ENCODE data around the gene ARID5B. TPM values are rescaled to one million over a fixed set of nuclear protein-coding genes. Genes with fewer than 3 reads are reported as not detected.

ARID5B gene
- total RNA-seq, 1 experiment from 2014 or later: 12.4 TPM

GRCh38 chr10:62000037-62000603 is 98.6 kb downstream of the ARID5B start:
- DNase-seq (ENCODE audit: low spot score): no peak
- in situ Hi-C loops (cut with HindIII; ENCODE audit: low sequenced_read_pairs): no loop called here

- in situ Hi-C loops (cut with HindIII; ENCODE audit: low sequenced_read_pairs): no loop called here
Observed at GRCh38 chr10:62000726-62001125, 99.2 kb downstream of the ARID5B start.

GRCh38 chr10:62001898-62002297 is 100.4 kb downstream of the ARID5B start:
- in situ Hi-C loops (cut with HindIII; ENCODE audit: low sequenced_read_pairs): no loop called here
- no peak for DNase-seq (ENCODE audit: low spot score)

More at GRCh38 chr10:62000726-62001125, 99.2 kb downstream of the ARID5B start:
- DNase-seq (ENCODE audit: low spot score): no peak

GRCh38 chr10:62002753-62003152 is 101.3 kb downstream of the ARID5B start:
- in situ Hi-C loops (cut with HindIII; ENCODE audit: low sequenced_read_pairs): no loop called here
- DNase-seq (ENCODE audit: low spot score): no peak

GRCh38 chr10:62004042-62004441 is 102.5 kb downstream of the ARID5B start:
- in situ Hi-C loops (cut with HindIII; ENCODE audit: low sequenced_read_pairs): no loop called here
- DNase-seq (ENCODE audit: low spot score): peak; percentile 30

GRCh38 chr10:62005281-62005680 is 103.8 kb downstream of the ARID5B start:
- no peak for DNase-seq (ENCODE audit: low spot score)
- in situ Hi-C loops (cut with HindIII; ENCODE audit: low sequenced_read_pairs): no loop called here

- in situ Hi-C loops (cut with HindIII; ENCODE audit: low sequenced_read_pairs): no loop called here
- DNase-seq (ENCODE audit: low spot score): no peak
Observed at GRCh38 chr10:62005687-62006086, 104.2 kb downstream of the ARID5B start.

GRCh38 chr10:62007145-62007544 is 105.6 kb downstream of the ARID5B start:
- no peak for DNase-seq (ENCODE audit: low spot score)
- in situ Hi-C loops (cut with HindIII; ENCODE audit: low sequenced_read_pairs): no loop called here

- in situ Hi-C loops (cut with HindIII; ENCODE audit: low sequenced_read_pairs): no loop called here
- DNase-seq (ENCODE audit: low spot score): no peak
Observed at GRCh38 chr10:62008196-62008595, 106.7 kb downstream of the ARID5B start.

GRCh38 chr10:62008946-62009345 is 107.4 kb downstream of the ARID5B start:
- DNase-seq (ENCODE audit: low spot score): no peak
- in situ Hi-C loops (cut with HindIII; ENCODE audit: low sequenced_read_pairs): no loop called here

GRCh38 chr10:62010366-62010765 is 108.9 kb downstream of the ARID5B start:
- no peak for DNase-seq (ENCODE audit: low spot score)
- in situ Hi-C loops (cut with HindIII; ENCODE audit: low sequenced_read_pairs): no loop called here

- in situ Hi-C loops (cut with HindIII; ENCODE audit: low sequenced_read_pairs): no loop called here
- no peak for DNase-seq (ENCODE audit: low spot score)
Observed at GRCh38 chr10:62011558-62011957, 110.1 kb downstream of the ARID5B start.

GRCh38 chr10:62012318-62012717 is 110.8 kb downstream of the ARID5B start:
- DNase-seq (ENCODE audit: low spot score): no peak
- in situ Hi-C loops (cut with HindIII; ENCODE audit: low sequenced_read_pairs): no loop called here

- DNase-seq (ENCODE audit: low spot score): no peak
- in situ Hi-C loops (cut with HindIII; ENCODE audit: low sequenced_read_pairs): no loop called here
Observed at GRCh38 chr10:62014510-62014909, 113.0 kb downstream of the ARID5B start.

GRCh38 chr10:62015994-62016393 is 114.5 kb downstream of the ARID5B start:
- in situ Hi-C loops (cut with HindIII; ENCODE audit: low sequenced_read_pairs): no loop called here
- no peak for DNase-seq (ENCODE audit: low spot score)

- in situ Hi-C loops (cut with HindIII; ENCODE audit: low sequenced_read_pairs): no loop called here
- DNase-seq (ENCODE audit: low spot score): no peak
Observed at GRCh38 chr10:62016623-62017490, 115.4 kb downstream of the ARID5B start.

GRCh38 chr10:62017491-62017870 is 116.0 kb downstream of the ARID5B start:
- in situ Hi-C loops (cut with HindIII; ENCODE audit: low sequenced_read_pairs): no loop called here
- DNase-seq (ENCODE audit: low spot score): no peak

- DNase-seq (ENCODE audit: low spot score): no peak
- in situ Hi-C loops (cut with HindIII; ENCODE audit: low sequenced_read_pairs): no loop called here
Observed at GRCh38 chr10:62018131-62018911, 116.8 kb downstream of the ARID5B start.

GRCh38 chr10:62019013-62019684 is 117.7 kb downstream of the ARID5B start:
- in situ Hi-C loops (cut with HindIII; ENCODE audit: low sequenced_read_pairs): no loop called here
- no peak for DNase-seq (ENCODE audit: low spot score)
